Measurements from ENCODE around the gene PCNX2. TPM values are rescaled to one million over a fixed set of nuclear protein-coding genes. Genes with fewer than 3 reads are reported as not detected.

The PCNX2 gene
- total and polyA plus RNA-seq, 2 donors (not counting 1 experiment from before 2014, with no cell fraction given), result 17.6 to 34.7 TPM

DNA sequence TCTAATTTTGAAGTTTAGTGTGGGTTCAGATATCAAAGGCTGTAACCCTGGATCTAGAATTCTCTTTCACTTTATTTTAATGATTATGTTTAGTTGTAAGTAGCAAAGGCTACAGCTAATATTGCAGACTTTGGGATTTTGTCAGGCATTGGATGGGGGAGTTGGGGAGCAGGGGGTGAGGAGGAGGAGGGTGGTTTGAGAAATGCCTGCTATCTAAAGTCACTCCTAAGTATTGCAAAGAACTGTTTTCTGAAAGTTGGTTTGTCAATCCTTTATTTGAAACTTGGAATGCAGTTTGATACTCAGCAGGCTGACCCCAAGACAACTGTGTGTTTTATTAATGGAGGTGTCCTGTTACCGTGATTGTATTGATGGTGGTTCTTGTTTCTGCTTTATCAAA, 343.9 kb downstream of the PCNX2 start:
- Mint-ChIP-seq H3K27ac (no peak overlapping the region), H3K9me3 (ENCODE audit: insufficient read depth) (no peaks in the 10 kb centered on the region), H3K4me1 (peaks cover 37% of the 10 kb centered on the region), H3K27me3 (no peaks in the 10 kb centered on the region), H3K4me3 (peak overlapping the region; percentile 95)
- Histone ChIP-seq H3K9ac (ENCODE audit: low read length) (peak overlapping the region; percentile 90), H3K36me3 (replicated peaks in 1 of 2; ENCODE audit: control extremely low read depth in 1 of 2, control insufficient read depth in 1 of 2, extremely low read depth in 1 of 2, insufficient read depth in 2 of 2, low read length in 1 of 2) (peaks cover 4 to 8% of the 10 kb centered on the region in 2 experiments), H3K4me1 (ENCODE audit: control insufficient read depth in 2 of 2, insufficient read depth in 2 of 2, low read length in 2 of 2) (peaks cover 13 to 23% of the 10 kb centered on the region in 2 donors), H3K4me3 (ENCODE audit: control extremely low read depth in 1 of 5, extremely low read depth in 1 of 5, insufficient read depth in 1 of 5, low read depth in 2 of 5, low read length in 4 of 5) (no peak overlapping the region), H3K9me3 (ENCODE audit: control extremely low read depth in 1 of 3, control insufficient read depth in 2 of 3, insufficient read depth in 1 of 3, low read length in 2 of 3) (no peaks in the 10 kb centered on the region), H2AFZ (ENCODE audit: insufficient read depth, low read depth, low read length, poor library complexity, severe bottlenecking) (peak overlapping the region; percentile 99), H3K4me2 (replicated peaks; ENCODE audit: low read depth, low read length, poor library complexity, severe bottlenecking) (peak overlapping the region; percentile 87), H3K79me2 (ENCODE audit: control insufficient read depth, insufficient read depth, low read length) (peaks cover 28% of the 10 kb centered on the region), H3K27ac (ENCODE audit: low read length in 2 of 2) (no peak overlapping the region), H3K27me3 (replicated peaks in 1 of 4; ENCODE audit: control extremely low read depth in 1 of 4, control insufficient read depth in 3 of 4, insufficient read depth in 4 of 4, low read length in 3 of 4) (no peaks in the 10 kb centered on the region), H4K20me1 (ENCODE audit: control insufficient read depth, insufficient read depth, low read length, poor library complexity, severe bottlenecking) (no peaks in the 10 kb centered on the region)
- ATAC-seq (ENCODE audit: low read depth) (no peak), DNase-seq (no peak)
- WGBS (ENCODE audit: insufficient coverage), result no CpG with 5 or more reads among the region's 1 CpG
- intact Hi-C loops (cut with micrococcal nuclease), result loop anchor here (5.0 kb wide), 3 partner anchors 144 to 376 kb away; partner anchors contain the start of genes MAP10, MAP3K21 and SIPA1L2
- TF ChIP-seq CTCF (IDR thresholded peaks at IDR 0.05) (no peak), EZH2 (IDR thresholded peaks at IDR 0.05; ENCODE audit: borderline replicate concordance, insufficient read depth, low read depth, low read length, poor library complexity, severe bottlenecking) (no peak)
- ChIA-PET POLR2A (interaction anchor here (0.7 kb wide), 1 partner anchor 1614 kb away, joined by 10 read pairs; the partner anchor contains the start of gene SPRTN), CTCF (no interaction called here)

- Histone ChIP-seq H3K36me3 (replicated peaks in 1 of 2; ENCODE audit: control extremely low read depth in 1 of 2, control insufficient read depth in 1 of 2, extremely low read depth in 1 of 2, insufficient read depth in 2 of 2, low read length in 1 of 2) (peaks cover 4% of the 10 kb centered on the region in 2 experiments), H3K9me3 (ENCODE audit: control extremely low read depth in 1 of 3, control insufficient read depth in 2 of 3, insufficient read depth in 1 of 3, low read length in 2 of 3) (no peaks in the 10 kb centered on the region), H3K4me2 (replicated peaks; ENCODE audit: low read depth, low read length, poor library complexity, severe bottlenecking) (peak overlapping the region; percentile 87), H3K27ac (ENCODE audit: low read length in 2 of 2) (no peak overlapping the region), H3K79me2 (ENCODE audit: control insufficient read depth, insufficient read depth, low read length) (peaks cover 28% of the 10 kb centered on the region), H3K4me1 (ENCODE audit: control insufficient read depth in 2 of 2, insufficient read depth in 2 of 2, low read length in 2 of 2) (peaks cover 13 to 23% of the 10 kb centered on the region in 2 donors), H3K4me3 (ENCODE audit: control extremely low read depth in 1 of 5, extremely low read depth in 1 of 5, insufficient read depth in 1 of 5, low read depth in 2 of 5, low read length in 4 of 5) (peak overlapping the region; percentile 66 to 92 (median 75)), H2AFZ (ENCODE audit: insufficient read depth, low read depth, low read length, poor library complexity, severe bottlenecking) (peak overlapping the region; percentile 99), H3K9ac (ENCODE audit: low read length) (peak overlapping the region; percentile 90), H4K20me1 (ENCODE audit: control insufficient read depth, insufficient read depth, low read length, poor library complexity, severe bottlenecking) (no peaks in the 10 kb centered on the region), H3K27me3 (replicated peaks in 1 of 4; ENCODE audit: control extremely low read depth in 1 of 4, control insufficient read depth in 3 of 4, insufficient read depth in 4 of 4, low read length in 3 of 4) (no peaks in the 10 kb centered on the region)
- POLR2A ChIA-PET, result interaction anchor here (0.7 kb wide), 1 partner anchor 1613 kb away, joined by 10 read pairs; the partner anchor contains the start of gene SPRTN
- peak overlapping the region; percentile 95 for H3K4me3 Mint-ChIP-seq
- H3K27ac Mint-ChIP-seq, result peak overlapping the region; percentile 24
- intact Hi-C loops (cut with micrococcal nuclease), result loop anchor here (5.0 kb wide), 3 partner anchors 144 to 376 kb away; partner anchors contain the start of genes MAP10, MAP3K21 and SIPA1L2
- TF ChIP-seq CTCF (IDR thresholded peaks at IDR 0.05), result no peak
- TF ChIP-seq EZH2 (IDR thresholded peaks at IDR 0.05; ENCODE audit: borderline replicate concordance, insufficient read depth, low read depth, low read length, poor library complexity, severe bottlenecking), result no peak
- no peaks in the 10 kb centered on the region for H3K9me3 Mint-ChIP-seq (ENCODE audit: insufficient read depth)
- peaks cover 37% of the 10 kb centered on the region for H3K4me1 Mint-ChIP-seq
- ATAC-seq (ENCODE audit: low read depth) (no peak), DNase-seq (peak; percentile 39)
- no peaks in the 10 kb centered on the region for H3K27me3 Mint-ChIP-seq
- CTCF ChIA-PET, result no interaction called here
- WGBS (ENCODE audit: insufficient coverage), result 13% methylated on average over 3 of the region's 5 CpGs
Measured at GRCh38 chr1:232951180-232951579, 344.3 kb downstream of the PCNX2 start.

Data from B cell (primary cell).